GM15510 (cell line): ENCODE data around the gene DOK6.

Experiments used
- POLR2A ChIP-seq: IDR thresholded peaks from 3 replicates; pipeline ENCODE4 v1.6.1; 2011; ENCODE audit warnings: borderline replicate concordance; ENCODE audit not compliant: insufficient read length; ENCODE audit errors: extremely low read depth

DOK6 gene

DNA sequence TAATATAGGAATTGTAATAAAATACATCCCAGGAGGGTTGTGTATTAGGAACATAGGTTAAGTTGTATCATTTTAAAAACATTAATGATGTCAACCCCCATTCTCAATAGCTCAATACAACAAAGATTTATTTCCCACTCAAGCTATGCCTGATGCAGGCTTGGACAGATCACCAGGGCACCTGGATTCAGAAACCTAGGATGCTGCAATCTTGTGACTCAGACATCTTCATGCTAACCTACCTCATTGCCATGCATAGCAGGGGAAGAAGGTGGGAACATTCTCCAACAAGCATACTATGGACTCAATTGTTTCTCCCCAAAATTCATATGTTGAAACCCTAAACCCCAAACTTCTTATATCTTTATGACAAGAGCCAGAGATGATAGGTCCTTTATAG lies 302.8 kb downstream of the DOK6 start:
- no peak for TF ChIP-seq POLR2A

DNA sequence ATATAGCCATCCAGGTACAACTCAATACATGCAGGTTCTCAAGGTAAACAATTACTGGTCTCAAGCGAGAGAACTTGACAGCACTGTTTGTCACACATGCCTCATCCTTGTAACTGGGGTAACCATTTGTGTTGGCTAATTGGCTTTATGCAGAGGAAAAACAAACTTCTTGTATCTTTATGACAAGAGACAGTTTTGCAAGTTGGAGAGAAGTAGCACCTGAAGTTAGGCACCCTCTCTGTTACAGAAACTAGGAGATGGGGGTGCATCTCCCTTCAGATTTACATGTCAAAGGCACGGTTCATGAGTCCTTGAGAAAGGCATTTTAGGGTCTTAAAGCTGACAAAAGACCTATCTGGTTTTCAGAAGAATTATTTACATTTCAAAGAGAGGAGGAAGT lies 305.3 kb downstream of the DOK6 start:
- no peak for TF ChIP-seq POLR2A

- TF ChIP-seq POLR2A: no peak
Measured at GRCh38 chr18:69708844-69709243, 308.2 kb downstream of the DOK6 start.

DNA sequence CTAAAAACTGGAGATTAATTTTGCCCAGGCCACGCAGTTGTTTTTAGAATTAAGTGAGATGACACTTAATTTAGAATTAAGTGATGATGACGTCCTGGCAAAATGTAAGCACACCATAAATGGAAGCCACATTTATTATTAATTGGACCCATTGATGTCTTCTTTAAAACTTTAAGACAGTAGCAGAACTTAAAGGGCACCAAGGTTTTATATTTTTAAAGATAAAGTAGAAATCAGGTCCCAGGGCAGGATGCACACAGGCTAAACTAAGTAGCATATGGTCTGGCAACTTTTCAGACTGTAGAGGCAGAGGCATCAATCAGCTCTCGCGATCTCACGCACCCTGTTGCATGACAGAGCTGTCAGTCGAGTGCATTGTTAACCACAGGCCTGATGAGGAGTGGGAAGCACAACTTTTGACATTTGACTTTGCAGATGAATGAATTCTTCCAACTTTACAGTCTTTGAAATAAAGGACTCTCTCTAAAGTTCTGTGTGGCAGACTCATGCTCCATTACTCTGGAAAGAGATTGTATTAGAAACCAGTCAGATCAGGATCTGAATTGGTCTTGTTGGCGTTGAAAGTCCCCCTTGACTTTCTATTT lies 314.6 kb downstream of the DOK6 start:
- TF ChIP-seq POLR2A: no peak

DNA sequence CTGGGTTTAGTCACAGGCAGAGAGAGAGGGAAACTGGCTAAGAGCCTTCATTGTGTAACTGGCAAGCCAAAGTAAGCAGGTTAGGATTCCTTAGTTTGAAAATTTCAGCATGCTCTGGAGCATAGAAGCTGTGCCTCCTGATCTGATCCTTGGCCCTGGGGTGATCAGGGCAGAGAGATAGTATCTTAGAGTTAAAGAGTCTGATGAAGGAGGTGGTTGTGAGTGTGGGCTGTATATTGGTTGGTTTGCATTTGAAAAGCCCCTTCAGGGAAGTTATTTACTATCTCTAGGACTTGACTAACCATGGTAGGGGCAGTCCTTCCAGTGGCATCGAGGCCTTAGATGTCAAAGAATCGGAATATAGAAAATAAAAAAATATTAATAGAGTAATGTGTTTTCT lies 316.9 kb downstream of the DOK6 start:
- no peak for TF ChIP-seq POLR2A

- TF ChIP-seq POLR2A: no peak
Measured at GRCh38 chr18:69718912-69719547, 318.3 kb downstream of the DOK6 start.

GRCh38 chr18:69720422-69720821 lies 319.7 kb downstream of the DOK6 start:
- TF ChIP-seq POLR2A: no peak

DNA sequence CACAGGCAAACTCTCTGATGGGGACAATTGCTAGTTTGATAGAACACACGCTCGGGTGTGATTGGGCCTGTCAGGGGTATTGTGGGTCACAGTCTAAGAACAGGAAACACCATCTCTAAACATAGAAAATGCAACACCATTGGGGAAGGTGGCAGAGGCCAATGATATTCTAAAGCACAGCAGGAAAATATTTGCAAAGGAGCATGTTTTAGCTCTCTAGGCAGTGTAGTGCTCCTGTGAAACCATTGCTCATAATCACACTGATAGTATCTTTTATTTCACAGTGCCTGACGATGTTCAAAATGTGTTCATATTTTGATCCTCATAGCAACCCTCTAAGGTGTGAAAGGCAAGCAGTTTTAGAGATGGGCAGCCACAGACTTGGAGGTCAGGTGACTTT lies 322.7 kb downstream of the DOK6 start:
- TF ChIP-seq POLR2A: no peak

DNA sequence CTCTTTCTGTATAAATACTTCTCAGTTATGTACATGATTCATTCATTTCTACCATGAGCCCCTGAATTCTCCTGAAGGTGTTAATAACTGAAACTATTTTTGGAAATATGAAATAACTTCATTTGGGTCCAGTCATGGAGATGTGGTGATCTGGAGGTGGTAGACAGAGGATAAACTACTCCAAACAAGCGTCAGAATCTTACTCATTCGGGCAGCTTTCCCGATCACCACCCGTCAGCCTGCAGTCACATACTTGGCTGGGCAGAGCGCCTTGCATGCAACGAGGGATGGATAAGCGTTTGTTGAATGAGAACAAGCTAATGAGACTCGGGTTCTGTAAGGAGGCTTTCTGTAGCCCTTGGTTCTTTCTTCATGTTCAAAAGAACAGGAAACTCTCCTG lies 324.3 kb downstream of the DOK6 start:
- TF ChIP-seq POLR2A: no peak

GRCh38 chr18:69725855-69726508 lies 325.3 kb downstream of the DOK6 start:
- no peak for TF ChIP-seq POLR2A

GRCh38 chr18:69727912-69728572 lies 327.4 kb downstream of the DOK6 start:
- no peak for TF ChIP-seq POLR2A

DNA sequence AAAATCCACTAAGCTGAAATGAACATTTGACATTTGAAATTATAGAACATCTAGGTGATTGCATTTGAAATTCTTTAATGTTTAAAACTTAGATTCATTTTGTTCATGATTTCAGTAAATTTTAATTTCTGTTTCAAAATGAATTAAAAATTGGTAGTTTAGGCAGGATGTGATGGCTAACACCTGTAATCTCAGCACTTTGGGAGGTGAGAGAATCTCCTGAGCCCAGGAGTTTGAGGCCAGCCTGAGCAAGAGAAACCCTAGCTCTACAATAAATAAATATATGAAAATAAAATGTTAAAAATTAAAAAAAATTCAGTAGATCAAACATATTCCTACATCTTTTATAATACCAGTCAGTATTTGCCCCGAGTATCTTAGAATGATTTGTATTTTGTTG lies 330.0 kb downstream of the DOK6 start:
- TF ChIP-seq POLR2A: no peak

DNA sequence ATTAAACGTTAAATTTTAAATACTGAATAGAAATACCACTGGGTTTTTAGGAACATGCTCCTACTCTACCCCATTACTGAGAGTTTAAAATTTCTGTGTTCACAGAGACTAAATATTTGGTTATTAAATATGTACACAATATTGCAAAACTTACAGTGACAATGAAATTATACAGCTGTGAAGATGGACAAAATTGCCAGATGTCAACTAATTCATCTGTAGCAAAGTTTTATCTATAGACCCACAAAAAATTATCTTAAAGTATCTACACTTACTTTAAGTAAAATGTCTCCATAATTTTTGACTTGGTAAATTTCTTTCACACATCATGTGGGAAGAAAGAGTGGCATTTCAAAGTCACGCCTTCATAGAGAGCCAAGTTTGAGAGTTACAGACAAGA lies 333.8 kb downstream of the DOK6 start:
- no peak for TF ChIP-seq POLR2A

GRCh38 chr18:69736730-69737129 lies 336.0 kb downstream of the DOK6 start:
- no peak for TF ChIP-seq POLR2A

DNA sequence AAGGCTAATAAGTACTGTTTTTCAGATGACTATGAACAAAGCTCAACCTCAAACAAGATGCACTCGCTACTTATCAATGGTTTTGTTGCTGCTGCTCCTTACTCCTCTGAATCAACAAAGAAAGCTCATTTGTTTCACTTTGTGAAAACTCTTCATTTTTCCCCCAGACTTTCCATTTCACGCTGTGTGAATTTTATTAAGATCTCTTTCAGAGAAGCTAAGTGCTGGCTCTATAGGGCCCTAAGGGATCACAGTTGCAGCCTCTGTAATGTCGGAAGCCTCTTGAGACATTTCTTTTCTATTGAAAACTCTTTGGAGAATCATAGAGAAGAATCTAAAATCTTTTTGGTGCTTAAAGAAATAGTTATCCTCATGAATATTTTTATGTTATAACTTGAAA lies 337.2 kb downstream of the DOK6 start:
- TF ChIP-seq POLR2A: no peak
